Esophagus muscularis mucosa (tissue), 3 donors: Measurements from ENCODE around the gene IRAK2.
"Not testable (repeated sequence)": the region's sequence is repeated elsewhere in the genome, so short reads cannot be mapped to it uniquely, and the experiment has no call there.

Source experiments
- EP300 ChIP-seq: sonication (generic); formaldehyde crosslinking; IDR thresholded peaks from one replicate; pipeline ENCODE4 v1.6.1; 2017; ENCODE audit warnings: antibody characterized with exemption
- POLR2A ChIP-seq: fragments of 450-650 bp; IDR thresholded peaks from one replicate; pipeline ENCODE4 v1.6.1; 2017; ENCODE audit warnings: antibody characterized with exemption, moderate library complexity, mild to moderate bottlenecking, low read depth
- POLR2AphosphoS5 ChIP-seq, 2 donors: sonication (generic); formaldehyde crosslinking; IDR thresholded peaks; one replicate each; pipeline ENCODE4 v1.6.1; 2017; ENCODE audit warnings: antibody characterized with exemption in 2 of 2

GRCh38 chr3:10158555-10158954, 6.2 kb upstream of the IRAK2 start:
- TF ChIP-seq EP300; POLR2A; POLR2AphosphoS5 (IDR thresholded peaks at IDR 0.05): not testable (repeated sequence)
